GM19328 (cell line): ENCODE results near the gene CKMT1B.
"Not testable (repeated sequence)": the region's sequence is repeated elsewhere in the genome, so short reads cannot be mapped to it uniquely, and the experiment has no call there.

Experiments
- ATAC-seq: cut with Tn5 transposase; IDR thresholded peaks from one replicate; pipeline ENCODE4 v1.9.1; 2021; ENCODE audit warnings: mild to moderate bottlenecking, moderate library complexity; ENCODE audit not compliant: unreplicated experiment

CKMT1B gene

DNA sequence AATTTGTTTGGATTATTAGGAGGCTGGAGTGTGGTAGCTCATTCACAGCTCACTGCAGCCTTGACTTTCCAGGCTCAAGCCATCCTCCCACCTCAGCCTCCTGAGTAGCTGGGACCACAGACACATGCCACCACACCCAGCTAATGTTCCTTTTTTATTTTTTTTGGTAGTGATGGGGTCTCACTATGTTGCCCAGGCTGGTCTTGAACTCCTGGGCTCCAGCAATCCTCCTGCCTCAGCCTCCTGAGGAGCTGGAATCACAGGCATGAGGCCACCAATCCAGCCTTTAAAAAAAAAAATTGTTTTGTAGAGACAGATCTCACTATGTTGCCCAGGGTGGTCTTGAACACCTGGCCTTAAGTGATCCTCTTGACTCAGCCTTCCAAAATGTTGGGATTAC is 33.1 kb downstream of the CKMT1B start:
- ATAC-seq: not testable (repeated sequence)

- not testable (repeated sequence) for ATAC-seq
These were observed 44.8 kb downstream of the CKMT1B start for GRCh38 chr15:43638464-43639204.
